H7 (cell line): ENCODE data around the gene MYF5. TPM values are rescaled to one million over a fixed set of nuclear protein-coding genes. Genes with fewer than 3 reads are reported as not detected.
A peak's percentile ranks its signal among the peaks of the same experiment; 100 is the strongest.

Source experiments
- DNase-seq: peaks from one replicate; pipeline ENCODE4 v3.0.0; 2012
- H3K27me3 ChIP-seq: 2 replicates; pipeline ENCODE4 v1.6.0; 2011; ENCODE audit warnings: mild to moderate bottlenecking, low read length; ENCODE audit not compliant: control insufficient read depth, insufficient read depth
- H3K36me3 ChIP-seq: replicated peaks from 2 replicates; pipeline ENCODE4 v1.5.1; 2011; ENCODE audit warnings: low read length; ENCODE audit not compliant: control insufficient read depth, insufficient read depth
- H3K4me3 ChIP-seq: 2 replicates; pipeline ENCODE4 v1.5.1; 2011; ENCODE audit warnings: low read depth, mild to moderate bottlenecking, control low read depth, low read length, moderate library complexity; ENCODE audit not compliant: insufficient read depth
- total RNA-seq: library from RNA; depleted of rRNA; stranded (reverse); fragments of >200 nt; shearing (Covaris generic); gene quantifications from 2 replicates; pipeline ENCODE4 v1.2.3, GENCODE V29; 2014

The MYF5 gene
- total RNA-seq, 1 experiment from 2014 or later, result not detected

DNA sequence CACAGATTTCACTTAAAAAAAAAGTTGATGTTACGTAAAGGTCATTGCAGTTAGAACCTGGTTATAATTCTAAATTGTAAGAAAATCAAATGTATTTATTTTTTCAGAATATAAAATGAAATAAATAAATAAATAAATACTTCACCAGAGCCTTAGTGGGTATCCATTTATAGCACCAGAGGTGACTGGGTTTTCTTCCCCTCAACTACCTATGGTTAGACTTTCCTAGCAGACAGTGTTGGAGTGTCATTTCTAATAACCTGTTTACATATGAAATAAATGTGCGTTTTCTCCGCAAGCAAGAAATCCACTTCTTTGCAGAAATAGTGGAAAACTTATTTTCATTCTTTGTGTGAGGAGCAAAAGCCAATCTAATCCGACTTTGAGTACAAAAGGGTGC, 3.3 kb upstream of the MYF5 start:
- H3K36me3 ChIP-seq, result no peaks in the 10 kb centered on the region

GRCh38 chr12:80714055-80714454, 2.7 kb upstream of the MYF5 start:
- peaks cover 73% of the 10 kb centered on the region for H3K27me3 ChIP-seq
- H3K4me3 ChIP-seq, result no peak overlapping the region
- DNase-seq, result peak; percentile 35

More for the DNA sequence above, 3.3 kb upstream of the MYF5 start:
- Histone ChIP-seq H3K27me3 (peaks cover 79% of the 10 kb centered on the region), H3K4me3 (no peak overlapping the region)
- no peak for DNase-seq

GRCh38 chr12:80714846-80715245, 1.9 kb upstream of the MYF5 start:
- H3K4me3 ChIP-seq, result no peak overlapping the region
- H3K36me3 ChIP-seq, result no peaks in the 10 kb centered on the region
- H3K27me3 ChIP-seq, result peaks cover 65% of the 10 kb centered on the region
- DNase-seq, result no peak

More at GRCh38 chr12:80714055-80714454, 2.7 kb upstream of the MYF5 start:
- H3K36me3 ChIP-seq, result no peaks in the 10 kb centered on the region

DNA sequence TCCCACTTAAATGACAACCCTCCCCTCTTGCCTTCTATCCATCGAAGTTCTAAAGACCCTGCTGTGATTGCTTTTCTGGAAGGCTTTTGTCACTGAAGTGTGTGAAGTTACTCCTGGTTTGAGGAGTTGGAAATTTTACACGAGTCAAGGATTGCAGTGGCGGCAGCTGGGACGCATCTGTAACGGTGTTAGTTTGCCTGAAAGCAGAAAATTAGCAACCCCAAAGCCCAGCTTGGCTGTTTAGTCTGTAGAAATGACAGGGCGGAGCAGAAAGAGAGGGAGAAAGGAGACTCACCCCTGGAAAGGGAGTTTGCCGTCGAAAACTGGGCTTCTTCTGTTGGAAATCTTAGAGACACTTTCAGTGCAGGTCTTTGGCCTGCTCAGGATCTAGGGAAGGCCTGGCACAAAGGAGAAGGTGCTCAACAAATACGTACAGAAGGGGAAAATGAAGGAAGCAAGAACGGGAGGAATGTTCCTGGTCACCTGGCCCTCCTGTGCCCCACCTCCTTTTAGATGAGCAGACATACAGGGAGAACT, 931 bp upstream of the MYF5 start:
- no peak overlapping the region for H3K4me3 ChIP-seq
- H3K27me3 ChIP-seq, result peaks cover 56% of the 10 kb centered on the region
- DNase-seq, result no peak
- H3K36me3 ChIP-seq, result no peaks in the 10 kb centered on the region

GRCh38 chr12:80717856-80718255, 1.1 kb downstream of the MYF5 start:
- no peaks in the 10 kb centered on the region for H3K36me3 ChIP-seq
- no peak overlapping the region for H3K4me3 ChIP-seq
- peaks cover 39% of the 10 kb centered on the region; the same call in 1 of the 2 replicates for H3K27me3 ChIP-seq
- no peak for DNase-seq

DNA sequence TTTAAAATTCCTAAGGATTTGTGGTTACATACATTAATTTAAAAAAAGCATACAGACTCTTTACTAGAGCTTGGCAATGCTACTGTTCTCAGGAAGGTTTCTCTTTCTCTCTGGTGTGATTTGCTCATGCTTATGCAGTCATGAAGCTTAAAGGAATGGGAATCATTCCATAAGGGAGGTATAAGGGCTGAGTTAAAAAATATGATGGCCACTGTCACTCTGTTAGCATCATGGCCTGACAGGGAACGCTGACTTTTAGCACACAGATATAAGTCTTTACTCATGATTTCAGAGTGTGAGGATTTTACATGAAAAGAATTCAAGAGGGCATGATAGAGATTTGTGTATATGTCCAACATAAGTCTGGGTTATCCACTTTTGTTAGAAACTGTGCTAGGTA, 3.8 kb downstream of the MYF5 start:
- H3K4me3 ChIP-seq, result no peak overlapping the region
- DNase-seq, result no peak
- H3K27me3 ChIP-seq, result peaks cover 19% of the 10 kb centered on the region; the same call in 1 of the 2 replicates
- H3K36me3 ChIP-seq, result no peaks in the 10 kb centered on the region

DNA sequence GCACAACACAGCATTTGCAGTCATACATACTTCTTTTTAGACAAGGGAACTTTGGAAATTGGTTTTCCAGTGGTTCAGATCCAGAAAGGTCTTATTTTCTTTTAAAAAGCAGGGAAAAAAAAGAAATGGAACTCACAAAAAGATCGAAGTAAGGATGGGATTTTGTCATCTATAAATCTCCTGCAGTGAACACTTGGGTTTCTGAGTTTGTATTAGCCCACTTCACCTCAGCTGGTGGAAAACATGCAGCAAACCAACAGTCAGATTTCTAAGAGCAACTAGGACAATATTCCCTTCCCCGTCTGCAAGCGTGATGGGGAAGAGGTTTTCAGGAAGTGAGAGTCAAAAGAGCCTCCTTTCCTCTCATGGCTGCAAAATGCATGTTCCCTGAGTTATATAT, 4.6 kb downstream of the MYF5 start:
- H3K36me3 ChIP-seq, result no peaks in the 10 kb centered on the region
- H3K27me3 ChIP-seq, result peaks cover 11% of the 10 kb centered on the region; the same call in 1 of the 2 replicates
- H3K4me3 ChIP-seq, result no peak overlapping the region
- DNase-seq, result no peak

- Histone ChIP-seq H3K4me3 (no peak overlapping the region), H3K27me3 (no peaks in the 10 kb centered on the region), H3K36me3 (no peaks in the 10 kb centered on the region)
- no peak for DNase-seq
Observed at GRCh38 chr12:80745851-80746505, 29.3 kb downstream of the MYF5 start.

GRCh38 chr12:80747800-80748199, 31.1 kb downstream of the MYF5 start:
- no peak overlapping the region for H3K4me3 ChIP-seq
- no peaks in the 10 kb centered on the region for H3K36me3 ChIP-seq
- no peaks in the 10 kb centered on the region for H3K27me3 ChIP-seq
- DNase-seq, result no peak

- Histone ChIP-seq H3K27me3 (no peaks in the 10 kb centered on the region), H3K36me3 (no peaks in the 10 kb centered on the region), H3K4me3 (no peak overlapping the region)
- no peak for DNase-seq
Observed at GRCh38 chr12:80749456-80749855, 32.7 kb downstream of the MYF5 start.

- Histone ChIP-seq H3K4me3 (no peak overlapping the region), H3K27me3 (no peaks in the 10 kb centered on the region), H3K36me3 (no peaks in the 10 kb centered on the region)
- DNase-seq, result no peak
Observed at GRCh38 chr12:80752464-80752863, 35.8 kb downstream of the MYF5 start.

DNA sequence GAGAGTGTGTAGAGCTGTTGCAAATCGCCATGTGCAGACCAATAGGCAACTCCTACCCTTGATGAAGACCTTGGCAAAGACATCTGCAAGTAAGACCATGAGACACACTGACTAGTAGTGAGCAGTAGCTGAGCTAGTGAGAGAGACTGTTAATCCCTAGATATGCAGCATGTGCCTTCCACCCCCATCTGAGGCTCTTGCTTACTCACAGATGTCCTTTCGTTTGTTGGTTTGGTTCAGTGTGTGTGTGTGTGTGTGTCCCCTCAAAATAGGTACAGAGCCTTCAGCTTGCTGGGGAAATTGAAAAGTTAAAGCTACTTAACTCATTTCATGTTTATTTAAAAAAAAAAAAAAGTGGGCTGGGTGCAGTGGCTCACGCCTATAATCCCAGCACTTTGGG, 37.6 kb downstream of the MYF5 start:
- Histone ChIP-seq H3K27me3 (no peaks in the 10 kb centered on the region), H3K4me3 (no peak overlapping the region), H3K36me3 (no peaks in the 10 kb centered on the region)
- DNase-seq, result no peak

DNA sequence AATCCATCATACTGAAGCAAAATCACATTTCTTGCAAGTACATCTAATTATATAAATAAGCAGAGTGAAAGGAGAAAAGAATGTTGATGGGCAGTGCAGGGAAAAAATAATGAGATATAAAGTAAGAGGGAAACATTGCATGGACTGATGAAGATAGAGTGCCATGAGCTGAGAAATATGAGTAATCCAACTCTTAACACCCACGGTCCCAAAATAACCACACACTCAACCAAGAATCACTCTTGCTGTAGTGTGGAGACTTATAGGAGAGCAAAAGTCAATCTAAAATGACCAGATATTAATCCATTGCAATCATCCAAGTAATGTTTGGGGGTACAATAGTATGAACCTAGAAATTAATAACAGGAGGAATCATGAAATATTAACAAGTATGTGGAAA, 40.2 kb downstream of the MYF5 start:
- H3K4me3 ChIP-seq, result no peak overlapping the region
- DNase-seq, result no peak

GRCh38 chr12:80761838-80762237, 45.1 kb downstream of the MYF5 start:
- DNase-seq, result no peak
- no peaks in the 10 kb centered on the region for H3K36me3 ChIP-seq
- no peak overlapping the region for H3K4me3 ChIP-seq
- H3K27me3 ChIP-seq, result no peaks in the 10 kb centered on the region

More for the DNA sequence above, 40.2 kb downstream of the MYF5 start:
- H3K27me3 ChIP-seq, result no peaks in the 10 kb centered on the region
- no peaks in the 10 kb centered on the region for H3K36me3 ChIP-seq

GRCh38 chr12:80763874-80764273, 47.2 kb downstream of the MYF5 start:
- no peak for DNase-seq
- Histone ChIP-seq H3K27me3 (no peaks in the 10 kb centered on the region), H3K36me3 (no peaks in the 10 kb centered on the region), H3K4me3 (no peak overlapping the region)
